ENCODE results near the gene PNPLA7.

DNA sequence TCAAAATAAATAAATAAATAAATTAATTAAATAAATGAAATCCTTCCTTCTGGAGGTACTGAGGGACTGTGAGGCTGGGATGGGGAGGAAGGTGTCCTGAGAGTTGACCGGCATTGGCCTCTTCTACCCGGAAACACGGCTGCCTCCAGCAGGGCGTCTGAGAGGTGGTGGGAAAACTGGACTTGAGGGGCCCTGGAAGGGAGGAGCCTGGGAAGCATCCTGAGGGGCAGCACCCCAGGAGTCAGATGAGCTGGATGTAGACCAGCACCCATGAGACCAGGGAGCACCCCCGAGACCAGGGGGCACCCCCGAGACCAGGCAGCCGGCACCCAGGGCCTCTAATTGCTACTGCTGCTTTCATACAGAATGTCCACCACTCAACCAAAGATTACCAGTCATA, 82.3 kb downstream of the PNPLA7 start:
- TF ChIP-seq, protein P1, sequence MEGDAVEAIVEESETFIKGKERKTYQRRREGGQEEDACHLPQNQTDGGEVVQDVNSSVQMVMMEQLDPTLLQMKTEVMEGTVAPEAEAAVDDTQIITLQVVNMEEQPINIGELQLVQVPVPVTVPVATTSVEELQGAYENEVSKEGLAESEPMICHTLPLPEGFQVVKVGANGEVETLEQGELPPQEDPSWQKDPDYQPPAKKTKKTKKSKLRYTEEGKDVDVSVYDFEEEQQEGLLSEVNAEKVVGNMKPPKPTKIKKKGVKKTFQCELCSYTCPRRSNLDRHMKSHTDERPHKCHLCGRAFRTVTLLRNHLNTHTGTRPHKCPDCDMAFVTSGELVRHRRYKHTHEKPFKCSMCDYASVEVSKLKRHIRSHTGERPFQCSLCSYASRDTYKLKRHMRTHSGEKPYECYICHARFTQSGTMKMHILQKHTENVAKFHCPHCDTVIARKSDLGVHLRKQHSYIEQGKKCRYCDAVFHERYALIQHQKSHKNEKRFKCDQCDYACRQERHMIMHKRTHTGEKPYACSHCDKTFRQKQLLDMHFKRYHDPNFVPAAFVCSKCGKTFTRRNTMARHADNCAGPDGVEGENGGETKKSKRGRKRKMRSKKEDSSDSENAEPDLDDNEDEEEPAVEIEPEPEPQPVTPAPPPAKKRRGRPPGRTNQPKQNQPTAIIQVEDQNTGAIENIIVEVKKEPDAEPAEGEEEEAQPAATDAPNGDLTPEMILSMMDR (conservative IDR thresholded peaks at IDR 0.05; ENCODE audit: low read depth, low read length): no peak
- TF ChIP-seq EZH2 (IDR thresholded peaks at IDR 0.05; ENCODE audit: borderline replicate concordance, low read depth, low read length, poor library complexity, severe bottlenecking): no peak
